Osteocyte (in vitro differentiated cells): ENCODE measurements around the gene BBOX1. TPM values are rescaled to one million over a fixed set of nuclear protein-coding genes. Genes with fewer than 3 reads are reported as not detected.
"Not testable (repeated sequence)": the region's sequence is repeated elsewhere in the genome, so short reads cannot be mapped to it uniquely, and the experiment has no call there.

ENCODE experiments used
- DNase-seq: peaks from one replicate; pipeline ENCODE4 v3.0.0; 2021; ENCODE audit warnings: mixed read lengths; ENCODE audit not compliant: unreplicated experiment; ENCODE audit errors: extremely low spot score
- H3K27ac Mint-ChIP-seq: one replicate; pipeline ENCODE4 v1.8.0; 2021; ENCODE audit warnings: mild to moderate bottlenecking, mixed read lengths; ENCODE audit not compliant: unreplicated experiment
- H3K27me3 Mint-ChIP-seq: one replicate; pipeline ENCODE4 v1.8.0; 2021; ENCODE audit warnings: mixed read lengths; ENCODE audit not compliant: unreplicated experiment
- H3K36me3 Mint-ChIP-seq: one replicate; pipeline ENCODE4 v1.8.0; 2021; ENCODE audit warnings: mixed read lengths; ENCODE audit not compliant: unreplicated experiment
- H3K4me1 Mint-ChIP-seq: one replicate; pipeline ENCODE4 v1.8.0; 2021; ENCODE audit warnings: mixed read lengths; ENCODE audit not compliant: unreplicated experiment
- H3K4me3 Mint-ChIP-seq: one replicate; pipeline ENCODE4 v1.8.0; 2021; ENCODE audit warnings: mild to moderate bottlenecking, moderate library complexity, mixed read lengths; ENCODE audit not compliant: unreplicated experiment
- H3K9me3 Mint-ChIP-seq: one replicate; pipeline ENCODE4 v1.8.0; 2021; ENCODE audit warnings: mixed read lengths; ENCODE audit not compliant: unreplicated experiment
- CTCF ChIP-seq: fragments of 200-600 bp; sonication (generic); IDR thresholded peaks from 2 replicates; pipeline ENCODE4 v1.5.0; 2021; ENCODE audit warnings: antibody characterized with exemption, mild to moderate bottlenecking, moderate library complexity
- total RNA-seq: library from RNA; stranded (reverse); gene quantifications from 2 replicates; pipeline ENCODE4 v1.2.1, GENCODE V29; 2021

BBOX1 gene
- total RNA-seq, 1 donor from 2014 or later: 2.6 TPM

GRCh38 chr11:27129686-27130085 is 89.1 kb downstream of the BBOX1 start:
- no peak for DNase-seq
- Mint-ChIP-seq H3K4me1 (peaks cover 15% of the 10 kb centered on the region), H3K27ac (no peak overlapping the region), H3K27me3 (peaks cover 3% of the 10 kb centered on the region), H3K9me3 (peaks cover 5% of the 10 kb centered on the region), H3K4me3 (no peak overlapping the region), H3K36me3 (peaks cover 6% of the 10 kb centered on the region)
- TF ChIP-seq CTCF: no peak

- no peak overlapping the region for H3K27ac Mint-ChIP-seq
- peaks cover 15% of the 10 kb centered on the region for H3K4me1 Mint-ChIP-seq
- H3K27me3 Mint-ChIP-seq: peaks cover 3% of the 10 kb centered on the region
- TF ChIP-seq CTCF: no peak
- peaks cover 10% of the 10 kb centered on the region for H3K36me3 Mint-ChIP-seq
- no peak overlapping the region for H3K4me3 Mint-ChIP-seq
- H3K9me3 Mint-ChIP-seq: peaks cover 8% of the 10 kb centered on the region
- no peak for DNase-seq
Measured at GRCh38 chr11:27130806-27131205, 90.2 kb downstream of the BBOX1 start.

- peaks cover 26% of the 10 kb centered on the region for H3K4me1 Mint-ChIP-seq
- not testable (repeated sequence) for H3K27me3 Mint-ChIP-seq, H3K4me3 Mint-ChIP-seq, H3K27ac Mint-ChIP-seq, DNase-seq
- H3K36me3 Mint-ChIP-seq: peaks cover 13% of the 10 kb centered on the region
- H3K9me3 Mint-ChIP-seq: peaks cover 18% of the 10 kb centered on the region
Measured at GRCh38 chr11:27135924-27136329, 95.3 kb downstream of the BBOX1 start.

- no peak for DNase-seq
- H3K27ac Mint-ChIP-seq: peak overlapping the region; percentile 75
- H3K4me1 Mint-ChIP-seq: peaks cover 24% of the 10 kb centered on the region
- peaks cover 25% of the 10 kb centered on the region for H3K36me3 Mint-ChIP-seq
- no peak overlapping the region for H3K4me3 Mint-ChIP-seq
- no peak for TF ChIP-seq CTCF
- no peaks in the 10 kb centered on the region for H3K27me3 Mint-ChIP-seq
- H3K9me3 Mint-ChIP-seq: peaks cover 31% of the 10 kb centered on the region
Measured at GRCh38 chr11:27138716-27139115, 98.1 kb downstream of the BBOX1 start.

- TF ChIP-seq CTCF: no peak
- DNase-seq: no peak
- Mint-ChIP-seq H3K4me1 (peaks cover 28% of the 10 kb centered on the region), H3K4me3 (no peak overlapping the region), H3K27ac (no peak overlapping the region), H3K36me3 (peaks cover 31% of the 10 kb centered on the region), H3K9me3 (peaks cover 31% of the 10 kb centered on the region), H3K27me3 (peaks cover 1% of the 10 kb centered on the region)
Measured at GRCh38 chr11:27139742-27140367, 99.2 kb downstream of the BBOX1 start.
